ENCODE measurements around the gene AFF2.

- no peak for TF ChIP-seq CTCF (IDR thresholded peaks at IDR 0.05; ENCODE audit: extremely low read depth in 1 of 2, insufficient read depth in 1 of 2, low read depth in 1 of 2, low read length in 2 of 2)
- TF ChIP-seq POLR2AphosphoS5 (IDR thresholded peaks at IDR 0.05; ENCODE audit: insufficient read depth, low read depth, low read length): no peak
- no peak for TF ChIP-seq POLR2A (IDR thresholded peaks at IDR 0.05; ENCODE audit: low read depth, low read length)
- no peak for TF ChIP-seq MAX (IDR thresholded peaks at IDR 0.05; ENCODE audit: insufficient read depth, insufficient read length)
- no peak for TF ChIP-seq JUN (IDR thresholded peaks at IDR 0.05; ENCODE audit: borderline replicate concordance, insufficient read depth, insufficient read length, low read depth)
- no peak for TF ChIP-seq EZH2 (IDR thresholded peaks at IDR 0.05; ENCODE audit: borderline replicate concordance, low read depth, low read length, severe bottlenecking)
Observed at GRCh38 chrX:148928811-148929210, 428.4 kb downstream of the AFF2 start.

Data from endothelial cell of umbilical vein (primary cell).